ENCODE data around the gene PPEF1.

Gene PPEF1

GRCh38 chrX:18676470-18676869, 31.0 kb upstream of the PPEF1 start:
- no peaks in the 10 kb centered on the region for H3K9me3 ChIP-seq
- H3K4me2 ChIP-seq = no peak overlapping the region
- no peaks in the 10 kb centered on the region for H3K36me3 ChIP-seq
- H3K9ac ChIP-seq = no peak overlapping the region
- H3K27me3 ChIP-seq = peaks cover 13% of the 10 kb centered on the region
- H3K4me3 ChIP-seq = no peak overlapping the region
- TF ChIP-seq Cebpa-rat (IDR thresholded peaks at IDR 0.05) = no peak
- no peaks in the 10 kb centered on the region for H3K4me1 ChIP-seq
- H3K27ac ChIP-seq = no peak overlapping the region
- H4K20me1 ChIP-seq = no peaks in the 10 kb centered on the region

- Histone ChIP-seq H3K9ac (no peak overlapping the region), H4K20me1 (no peaks in the 10 kb centered on the region), H3K4me3 (no peak overlapping the region), H3K4me1 (no peaks in the 10 kb centered on the region), H3K36me3 (no peaks in the 10 kb centered on the region), H3K27ac (no peak overlapping the region), H3K4me2 (no peak overlapping the region), H3K9me3 (no peaks in the 10 kb centered on the region), H3K27me3 (peaks cover 13% of the 10 kb centered on the region)
- TF ChIP-seq Cebpa-rat (IDR thresholded peaks at IDR 0.05) = no peak
Observed at GRCh38 chrX:18677161-18677869, 30.1 kb upstream of the PPEF1 start.

DNA sequence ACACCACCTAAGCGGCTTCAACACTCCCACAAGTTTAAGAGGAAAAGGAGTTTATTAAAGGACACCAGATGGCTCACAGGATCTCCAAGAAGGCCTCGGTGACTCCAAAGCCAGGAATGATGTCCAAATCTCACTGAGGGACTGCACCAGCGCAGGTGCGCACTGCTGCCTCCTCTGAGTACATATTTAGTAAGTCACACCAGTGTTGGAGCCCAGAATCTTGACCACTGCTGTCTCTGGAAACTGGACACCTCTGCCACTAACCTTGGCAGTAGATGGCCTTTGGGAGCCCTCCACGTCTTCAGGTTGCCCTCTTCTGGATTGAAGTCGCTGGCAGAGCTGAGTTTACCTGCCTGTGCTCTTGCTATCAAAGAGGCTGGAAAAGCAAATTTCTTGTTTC, 25.4 kb upstream of the PPEF1 start:
- no peaks in the 10 kb centered on the region for H3K4me1 ChIP-seq
- peaks cover 35% of the 10 kb centered on the region for H3K27me3 ChIP-seq
- no peaks in the 10 kb centered on the region for H3K36me3 ChIP-seq
- no peak overlapping the region for H3K9ac ChIP-seq
- H3K4me3 ChIP-seq = no peak overlapping the region
- H3K9me3 ChIP-seq = no peaks in the 10 kb centered on the region
- H4K20me1 ChIP-seq = no peaks in the 10 kb centered on the region
- no peak overlapping the region for H3K4me2 ChIP-seq
- TF ChIP-seq Cebpa-rat (IDR thresholded peaks at IDR 0.05) = no peak
- no peak overlapping the region for H3K27ac ChIP-seq

- Histone ChIP-seq H3K4me3 (no peak overlapping the region), H3K4me2 (no peak overlapping the region), H3K4me1 (no peaks in the 10 kb centered on the region), H3K36me3 (no peaks in the 10 kb centered on the region), H4K20me1 (no peaks in the 10 kb centered on the region), H3K9ac (no peak overlapping the region), H3K9me3 (no peaks in the 10 kb centered on the region), H3K27ac (no peak overlapping the region), H3K27me3 (peaks cover 38% of the 10 kb centered on the region)
- no peak for TF ChIP-seq Cebpa-rat (IDR thresholded peaks at IDR 0.05)
Observed at GRCh38 chrX:18682979-18683387, 24.5 kb upstream of the PPEF1 start.

- Histone ChIP-seq H3K27me3 (peaks cover 51% of the 10 kb centered on the region), H3K4me2 (no peak overlapping the region), H3K9me3 (no peaks in the 10 kb centered on the region), H3K4me3 (no peak overlapping the region), H3K27ac (no peak overlapping the region), H3K4me1 (no peaks in the 10 kb centered on the region), H3K9ac (no peak overlapping the region), H4K20me1 (no peaks in the 10 kb centered on the region), H3K36me3 (no peaks in the 10 kb centered on the region)
- TF ChIP-seq Cebpa-rat (IDR thresholded peaks at IDR 0.05) = no peak
Observed at GRCh38 chrX:18687856-18688495, 19.5 kb upstream of the PPEF1 start.

GRCh38 chrX:18691431-18691830, 16.0 kb upstream of the PPEF1 start:
- Histone ChIP-seq H3K9me3 (peaks cover 7% of the 10 kb centered on the region), H3K4me3 (no peak overlapping the region), H4K20me1 (no peaks in the 10 kb centered on the region), H3K27me3 (peaks cover 67% of the 10 kb centered on the region), H3K27ac (no peak overlapping the region), H3K4me1 (no peaks in the 10 kb centered on the region), H3K4me2 (no peak overlapping the region), H3K9ac (no peak overlapping the region), H3K36me3 (no peaks in the 10 kb centered on the region)
- no peak for TF ChIP-seq Cebpa-rat (IDR thresholded peaks at IDR 0.05)

GRCh38 chrX:18692541-18692940, 14.9 kb upstream of the PPEF1 start:
- peaks cover 70% of the 10 kb centered on the region for H3K27me3 ChIP-seq
- H4K20me1 ChIP-seq = no peaks in the 10 kb centered on the region
- no peak overlapping the region for H3K4me2 ChIP-seq
- H3K4me1 ChIP-seq = no peaks in the 10 kb centered on the region
- no peak overlapping the region for H3K27ac ChIP-seq
- H3K36me3 ChIP-seq = no peaks in the 10 kb centered on the region
- H3K4me3 ChIP-seq = no peak overlapping the region
- TF ChIP-seq Cebpa-rat (IDR thresholded peaks at IDR 0.05) = no peak
- H3K9me3 ChIP-seq = peaks cover 7% of the 10 kb centered on the region
- H3K9ac ChIP-seq = no peak overlapping the region

- no peak for TF ChIP-seq Cebpa-rat (IDR thresholded peaks at IDR 0.05)
- Histone ChIP-seq H3K4me3 (no peak overlapping the region), H3K9ac (no peak overlapping the region), H3K4me1 (no peaks in the 10 kb centered on the region), H3K27ac (no peak overlapping the region), H4K20me1 (no peaks in the 10 kb centered on the region), H3K4me2 (no peak overlapping the region), H3K27me3 (peaks cover 98% of the 10 kb centered on the region), H3K9me3 (peaks cover 7% of the 10 kb centered on the region), H3K36me3 (no peaks in the 10 kb centered on the region)
Observed at GRCh38 chrX:18696653-18697052, 10.8 kb upstream of the PPEF1 start.

DNA sequence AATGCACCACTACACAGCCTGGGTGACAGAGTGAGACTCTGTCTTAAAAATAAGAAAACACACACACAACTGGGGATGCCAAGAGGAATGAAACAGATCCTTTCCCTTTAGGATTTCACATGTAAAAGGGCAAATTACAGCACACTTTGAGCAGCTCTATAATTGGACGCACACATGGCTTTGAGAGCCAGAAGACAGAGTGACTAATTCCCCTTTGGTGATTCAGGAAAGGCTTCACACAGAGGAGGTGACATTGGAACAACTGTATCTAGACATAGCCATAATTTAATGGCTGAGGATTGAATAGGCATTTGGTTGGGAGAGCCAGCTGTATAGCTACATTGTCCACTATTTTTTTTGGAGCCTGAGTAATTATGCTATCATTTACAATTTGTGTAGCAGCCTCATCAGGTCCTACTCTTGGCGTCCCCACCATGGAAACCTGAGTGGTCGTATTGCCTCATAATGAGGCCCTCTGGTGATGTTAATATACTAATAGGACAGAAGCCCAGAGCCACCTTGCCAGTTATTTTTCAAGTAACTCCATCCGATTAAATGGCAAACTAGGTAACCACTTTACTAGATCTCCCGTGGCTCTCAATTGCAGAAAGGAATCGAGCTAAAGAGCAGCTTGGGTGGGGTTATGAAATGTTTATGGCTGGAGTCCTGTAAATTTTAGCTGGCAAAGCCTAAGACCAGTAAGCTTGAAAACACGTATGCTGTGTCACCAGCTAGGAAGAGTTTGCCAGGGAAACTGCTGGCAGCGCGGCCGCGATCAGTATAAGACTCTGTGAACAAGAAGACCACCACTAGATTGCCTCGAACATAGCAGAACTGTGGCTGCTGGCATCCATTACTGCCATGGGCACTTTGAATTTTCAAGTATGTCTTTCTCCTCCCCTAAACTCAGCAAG, 8.5 kb upstream of the PPEF1 start:
- Histone ChIP-seq H4K20me1 (no peaks in the 10 kb centered on the region), H3K9me3 (peaks cover 7% of the 10 kb centered on the region), H3K27me3 (peaks cover 87% of the 10 kb centered on the region), H3K4me2 (no peak overlapping the region), H3K4me3 (no peak overlapping the region), H3K9ac (no peak overlapping the region), H3K4me1 (no peaks in the 10 kb centered on the region), H3K27ac (no peak overlapping the region), H3K36me3 (no peaks in the 10 kb centered on the region)
- no peak for TF ChIP-seq Cebpa-rat (IDR thresholded peaks at IDR 0.05)
